GM21360 (cell line): Measurements from ENCODE around the gene FN3K.
"Not testable (repeated sequence)": the region's sequence is repeated elsewhere in the genome, so short reads cannot be mapped to it uniquely, and the experiment has no call there.

Source experiments
- ATAC-seq: cut with Tn5 transposase; IDR thresholded peaks from one replicate; pipeline ENCODE4 v1.9.1; 2021; ENCODE audit warnings: mild to moderate bottlenecking, moderate library complexity; ENCODE audit not compliant: unreplicated experiment

Gene FN3K

DNA sequence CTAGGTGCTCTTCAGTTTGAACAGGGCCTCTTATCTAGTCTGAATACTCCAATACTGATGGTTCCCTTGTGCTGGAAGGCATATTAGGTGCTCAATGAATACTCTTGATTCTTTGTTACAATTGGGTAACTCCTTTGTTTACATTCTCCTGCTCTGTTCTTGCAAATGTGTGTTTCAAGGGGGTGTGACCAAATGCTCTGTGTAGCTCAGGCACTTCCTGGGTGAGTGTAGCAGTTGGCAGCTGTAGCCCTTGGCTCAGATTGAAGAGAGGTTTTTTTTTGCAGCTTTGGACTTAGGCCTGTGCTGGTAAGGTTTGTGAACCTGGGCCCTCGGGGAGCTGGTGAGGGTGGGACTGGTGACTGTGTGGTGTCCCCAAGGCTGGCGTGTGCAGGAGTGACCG, 36.6 kb downstream of the FN3K start:
- no peak for ATAC-seq

DNA sequence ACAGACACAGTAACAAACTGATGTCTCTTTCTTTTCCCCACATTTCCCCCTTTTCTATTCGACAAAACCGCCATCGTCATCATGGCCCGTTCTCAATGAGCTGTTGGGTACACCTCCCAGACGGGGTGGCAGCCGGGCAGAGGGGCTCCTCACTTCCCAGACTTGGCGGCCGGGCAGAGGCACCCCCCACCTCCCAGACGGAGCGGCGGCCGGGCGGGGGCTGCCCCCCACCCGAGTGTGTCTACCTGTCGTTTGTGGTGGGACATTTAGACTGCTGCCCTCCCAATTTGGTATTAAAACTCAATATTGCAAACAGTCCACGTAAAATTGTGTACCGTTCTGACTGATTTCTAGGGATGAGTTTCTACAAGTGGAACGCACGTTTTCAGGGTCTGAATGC, 39.0 kb downstream of the FN3K start:
- ATAC-seq = not testable (repeated sequence)

DNA sequence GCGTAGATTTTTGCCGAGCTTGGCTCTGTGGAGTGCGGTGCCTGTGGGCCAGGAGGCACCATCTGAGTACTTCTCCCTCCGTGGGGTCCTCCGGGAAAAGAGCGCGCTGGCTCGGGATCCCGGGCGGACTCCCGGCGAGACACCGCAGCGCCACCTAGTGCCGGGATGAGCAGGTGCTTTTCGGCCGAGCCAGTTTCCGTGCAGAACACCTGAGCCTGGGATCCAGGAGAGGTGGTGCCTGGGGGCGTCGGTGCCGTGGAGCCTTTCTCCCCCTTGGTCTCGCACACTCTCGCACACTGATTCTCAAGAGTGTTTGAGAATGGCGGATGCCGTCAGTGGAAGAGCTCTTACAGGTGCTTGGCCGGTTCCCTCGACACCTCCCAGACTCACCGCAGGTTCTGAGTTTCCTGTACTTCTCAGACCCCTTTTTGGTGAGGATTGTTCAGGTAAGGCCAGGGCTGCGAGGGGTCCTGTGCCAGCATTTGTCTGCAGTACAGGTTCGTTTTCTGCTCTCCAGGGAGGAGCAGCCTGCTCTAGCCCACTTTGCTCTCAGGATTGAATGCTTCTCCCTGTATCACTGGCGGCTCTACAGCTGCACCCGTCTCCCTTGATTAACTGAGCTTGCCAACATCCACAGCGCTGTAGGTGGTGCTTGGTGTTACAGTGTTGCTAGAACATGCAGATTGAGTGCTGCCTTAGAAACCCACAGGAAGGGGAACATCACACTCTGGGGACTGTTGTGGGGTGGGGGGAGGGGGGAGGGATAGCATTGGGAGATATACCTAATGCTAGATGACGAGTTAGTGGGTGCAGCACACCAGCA, 39.8 kb downstream of the FN3K start:
- ATAC-seq = no peak

DNA sequence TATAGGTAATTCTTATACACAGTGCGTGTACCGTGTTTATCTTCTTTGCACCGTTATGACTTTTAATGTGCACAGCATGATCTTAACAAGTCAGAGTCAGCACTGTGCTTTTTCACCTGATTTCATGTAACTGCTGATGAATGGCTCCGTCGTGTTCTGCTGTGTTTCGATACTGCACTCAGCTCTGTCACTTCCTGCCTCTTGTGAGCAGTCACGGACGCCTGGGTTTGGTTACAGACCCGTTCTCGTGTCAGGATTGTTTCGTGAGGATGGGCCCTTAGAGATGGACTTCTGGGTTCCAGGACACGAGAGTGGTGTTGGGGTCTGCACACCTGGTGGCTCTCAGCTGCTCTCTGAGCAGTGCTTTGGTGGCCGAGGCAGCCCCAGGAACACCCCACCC, 41.0 kb downstream of the FN3K start:
- no peak for ATAC-seq

DNA sequence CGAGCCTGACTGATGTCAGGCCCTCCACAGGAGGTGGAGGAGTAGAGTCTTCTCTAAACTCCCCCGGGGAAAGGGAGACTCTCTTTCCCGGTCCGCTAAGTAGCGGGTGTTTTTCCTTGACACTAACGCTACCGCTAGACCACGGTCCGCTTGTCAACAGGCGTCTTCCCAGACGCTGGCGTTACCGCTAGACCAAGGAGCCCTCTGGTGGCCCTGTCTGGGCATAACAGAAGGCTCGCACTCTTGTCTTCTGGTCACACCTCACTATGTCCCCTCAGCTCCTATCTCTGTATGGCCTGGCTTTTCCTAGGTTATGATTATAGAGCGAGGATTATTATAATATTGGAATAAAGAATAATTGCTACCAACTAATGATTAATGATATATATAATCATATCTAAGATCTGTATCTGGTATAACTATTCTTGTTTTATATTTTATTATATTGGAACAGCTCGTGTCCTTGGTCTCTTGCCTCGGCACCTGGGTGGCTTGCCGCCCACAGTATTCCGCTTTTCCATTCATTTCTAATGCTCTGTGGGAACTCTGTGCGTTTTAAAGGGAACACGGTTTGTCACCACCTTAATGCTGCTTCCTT, 42.5 kb downstream of the FN3K start:
- not testable (repeated sequence) for ATAC-seq

DNA sequence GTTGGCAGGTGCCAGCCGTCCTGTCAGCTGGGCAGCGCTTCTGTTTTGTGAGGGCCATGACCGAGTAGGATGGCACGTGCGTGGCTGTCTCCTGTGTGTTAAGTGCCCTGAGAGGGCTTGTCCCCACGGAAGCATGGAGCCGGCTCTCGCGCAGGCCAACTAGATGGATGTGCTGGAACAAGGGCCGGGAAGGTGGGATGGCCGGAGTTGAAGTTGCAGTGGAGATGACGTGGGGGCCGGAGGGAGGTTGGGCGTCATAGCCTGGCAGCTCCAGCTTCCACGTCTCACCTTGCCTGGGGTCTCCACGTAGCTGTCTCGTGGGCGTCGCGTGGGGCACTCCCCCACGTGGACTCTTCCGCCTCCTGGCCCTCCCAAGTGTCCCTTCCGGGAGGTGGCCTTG, 44.1 kb downstream of the FN3K start:
- ATAC-seq = no peak

DNA sequence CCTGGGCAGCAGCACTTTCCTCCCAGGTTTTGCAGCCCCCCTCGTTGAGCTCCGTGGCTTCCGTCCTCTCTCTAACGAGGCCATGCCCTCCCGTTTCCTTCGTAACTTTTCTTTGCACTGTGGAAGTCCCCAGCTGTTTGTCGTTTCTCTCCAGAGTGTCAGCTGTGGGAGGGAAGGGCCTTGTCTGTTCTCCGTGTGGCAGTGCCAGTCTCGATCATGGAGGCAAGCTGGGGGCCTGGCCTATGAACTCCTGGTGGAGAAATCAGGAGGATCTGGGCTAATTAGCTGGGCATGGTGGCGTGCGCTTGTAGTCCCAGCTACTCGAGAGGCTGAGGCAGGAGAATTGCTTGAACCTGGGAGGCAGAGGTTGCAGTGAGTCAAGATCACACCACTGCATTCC, 44.8 kb downstream of the FN3K start:
- no peak for ATAC-seq

DNA sequence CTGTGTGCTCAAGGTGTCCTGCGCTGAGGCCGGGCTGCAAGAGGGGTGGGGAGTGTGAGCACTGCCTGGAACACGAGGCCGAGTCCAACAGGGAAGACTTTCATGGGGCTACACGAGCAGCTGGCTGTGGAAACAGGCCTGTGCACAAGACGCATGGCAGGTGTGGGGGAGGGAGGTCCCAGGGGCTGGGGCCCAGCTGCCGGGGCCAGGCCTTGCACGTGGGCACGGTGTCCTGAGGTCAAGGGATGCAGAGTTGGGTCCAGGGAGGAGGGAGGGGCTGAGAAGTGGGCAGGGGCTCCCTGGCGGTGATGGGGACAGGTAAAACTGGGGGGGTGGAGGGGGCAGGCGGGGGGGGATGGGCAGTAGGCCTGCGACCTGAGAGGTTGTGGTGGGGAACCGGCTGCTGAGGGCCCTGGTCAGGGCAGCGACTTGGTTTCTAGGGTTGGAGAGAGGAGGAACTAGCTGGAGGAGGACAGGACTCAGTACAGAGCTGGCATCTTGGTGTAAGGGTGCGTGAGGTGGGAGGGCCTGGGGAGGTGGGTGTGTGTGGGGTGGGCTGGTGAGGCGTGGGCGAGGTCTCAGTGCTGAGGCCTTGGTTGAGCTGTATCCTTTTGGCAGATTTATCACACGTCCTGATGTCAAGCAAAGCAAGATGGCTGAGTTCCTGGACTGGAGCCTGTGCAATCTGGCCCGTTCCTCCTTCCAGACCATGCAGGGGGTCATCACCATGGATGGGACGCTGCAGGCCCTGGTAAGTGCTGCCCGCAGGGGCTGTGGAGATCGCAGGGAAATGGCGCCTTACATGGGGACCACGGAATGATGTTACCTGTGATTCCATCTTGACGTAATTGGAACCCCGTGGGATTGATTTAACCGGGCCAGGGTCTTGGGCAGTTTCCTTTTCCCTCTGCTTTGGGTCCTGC, 45.8 kb downstream of the FN3K start:
- ATAC-seq = no peak

DNA sequence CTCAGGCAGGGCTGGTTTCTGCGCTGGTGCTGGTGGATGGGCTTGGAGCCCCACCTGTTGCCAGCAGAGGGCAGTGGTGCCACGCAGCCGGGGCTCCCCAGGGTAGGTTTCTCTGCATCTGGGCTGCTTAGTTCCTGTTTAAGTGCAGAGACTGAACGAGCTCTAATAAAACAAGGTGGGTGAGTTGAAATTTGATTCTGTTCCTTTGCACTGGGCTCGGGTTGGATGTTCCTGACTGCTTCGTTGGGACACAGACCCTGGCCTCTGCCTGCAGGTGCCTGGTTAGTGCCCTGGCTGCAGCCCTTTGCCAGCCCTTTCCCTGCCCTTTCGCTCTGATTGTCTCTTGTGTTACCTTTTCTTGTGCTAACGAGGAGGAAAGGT, 46.5 kb downstream of the FN3K start:
- ATAC-seq = no peak

DNA sequence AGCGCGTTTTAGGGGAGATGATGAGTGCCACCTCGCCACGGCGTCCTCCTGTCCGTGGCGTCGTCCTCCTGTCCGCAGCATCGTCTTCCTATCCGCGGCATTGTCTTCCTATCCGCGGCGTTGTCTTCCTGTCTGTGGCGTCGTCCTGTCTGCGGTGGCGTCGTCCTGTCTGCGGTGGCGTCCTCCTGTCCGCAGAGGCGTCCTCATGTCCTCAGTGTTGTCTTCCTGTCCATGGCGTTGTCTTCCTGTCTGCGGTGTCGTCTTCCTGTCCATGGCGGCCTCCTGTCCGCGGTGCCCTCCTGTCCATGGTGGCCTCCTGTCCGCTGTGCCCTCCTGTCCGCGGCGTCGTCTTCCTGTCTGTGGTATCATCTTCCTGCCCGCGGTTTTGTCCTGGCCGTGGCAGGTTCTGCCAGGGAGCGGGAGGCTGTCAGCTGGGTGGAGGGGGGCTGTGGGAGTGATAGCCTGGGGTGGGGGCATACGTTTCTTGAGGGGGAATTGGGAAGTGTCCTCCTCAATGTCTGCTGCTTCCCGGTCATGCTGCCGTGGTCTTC, 47.3 kb downstream of the FN3K start:
- no peak for ATAC-seq

DNA sequence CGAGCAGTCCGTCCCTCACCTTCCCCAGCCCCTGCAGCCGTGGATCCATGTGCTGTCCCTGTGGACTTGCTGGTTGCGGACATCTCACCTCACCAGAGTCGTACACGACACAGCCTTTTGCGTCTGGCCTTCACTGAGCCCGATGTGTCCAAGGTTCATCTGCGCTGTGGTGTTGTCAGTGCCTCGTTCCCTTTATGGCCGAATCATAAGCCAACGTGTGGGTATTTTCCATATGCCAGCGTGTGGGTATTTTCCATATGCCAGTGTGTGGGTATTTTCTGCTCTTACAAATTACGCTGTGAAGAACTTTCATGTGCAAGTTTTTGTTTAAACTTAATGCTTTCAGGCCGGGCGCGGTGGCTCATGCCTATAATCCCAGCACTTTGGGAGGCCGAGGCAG, 48.1 kb downstream of the FN3K start:
- ATAC-seq = no peak

DNA sequence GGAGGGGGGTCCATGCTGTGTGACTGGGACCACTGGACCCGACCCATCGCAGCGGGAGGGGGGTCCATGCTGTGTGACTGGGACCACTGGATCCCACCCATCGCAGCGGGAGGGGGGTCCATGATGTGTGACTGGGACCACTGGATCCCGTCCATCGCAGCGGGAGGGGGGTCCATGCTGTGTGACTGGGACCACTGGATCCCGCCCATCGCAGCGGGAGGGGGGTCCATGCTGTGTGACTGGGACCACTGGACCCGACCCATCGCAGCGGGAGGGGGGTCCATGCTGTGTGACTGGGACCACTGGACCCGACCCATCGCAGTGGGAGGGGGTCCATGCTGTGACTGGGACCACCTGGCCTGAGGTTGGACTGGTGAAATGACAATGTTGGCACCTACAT, 50.2 kb downstream of the FN3K start:
- not testable (repeated sequence) for ATAC-seq

DNA sequence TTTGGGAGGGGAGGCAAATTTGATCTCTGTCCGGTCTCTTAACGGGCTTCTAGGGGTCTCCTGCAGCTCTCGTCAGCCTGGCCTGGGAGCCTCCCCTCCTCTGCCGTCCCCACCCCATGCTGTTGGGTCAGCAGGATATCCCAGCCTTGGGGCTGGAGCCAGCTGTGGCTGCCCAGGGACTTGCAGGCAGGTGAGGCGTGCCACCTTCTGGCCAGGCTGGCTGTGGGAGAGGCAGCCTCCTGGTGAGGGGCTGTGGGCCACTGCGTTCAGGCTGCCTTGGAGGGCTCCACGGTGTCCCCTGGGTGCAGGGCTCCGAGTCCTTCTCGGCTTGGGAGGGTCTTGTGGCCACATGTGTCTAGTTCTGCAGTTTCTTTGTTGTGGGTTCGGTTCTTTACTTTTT, 51.0 kb downstream of the FN3K start:
- no peak for ATAC-seq

DNA sequence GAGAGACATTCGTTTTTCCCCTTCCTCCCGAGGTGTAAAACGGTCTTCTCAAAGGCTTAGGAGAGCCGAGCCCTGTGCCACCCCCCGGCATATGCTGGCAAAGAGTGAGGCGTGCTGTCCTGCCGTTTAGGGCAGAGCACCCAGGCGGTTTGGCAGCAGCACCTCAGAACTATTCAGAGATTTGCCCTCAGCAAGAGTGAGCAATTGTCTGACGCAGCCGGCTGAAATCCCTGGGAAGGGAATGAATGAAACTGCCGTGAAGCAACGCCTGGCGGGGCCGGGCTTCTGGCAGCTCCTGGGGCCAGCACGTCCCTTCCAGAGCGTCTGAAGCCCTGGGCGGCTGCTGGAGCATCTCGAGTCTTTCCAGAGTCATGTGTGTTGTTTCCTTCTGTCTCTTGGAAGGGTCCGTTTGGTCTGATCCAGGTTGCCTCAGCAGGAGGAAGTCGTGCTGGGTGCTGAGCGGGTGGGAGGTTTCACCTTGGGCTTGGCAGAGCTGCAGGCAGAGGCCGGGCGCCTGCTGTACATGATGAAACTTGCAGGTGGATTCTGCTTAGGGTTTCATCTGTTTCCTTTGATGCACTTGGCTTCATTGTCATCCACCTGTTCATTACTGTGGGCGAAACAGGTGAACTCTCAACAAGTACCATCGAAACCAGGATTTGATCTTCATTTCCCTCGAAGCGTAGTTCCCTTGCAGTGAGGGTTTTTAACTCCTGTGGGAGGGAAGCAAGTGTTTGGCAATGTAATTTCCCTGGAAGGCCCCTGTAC, 51.9 kb downstream of the FN3K start:
- ATAC-seq = no peak

DNA sequence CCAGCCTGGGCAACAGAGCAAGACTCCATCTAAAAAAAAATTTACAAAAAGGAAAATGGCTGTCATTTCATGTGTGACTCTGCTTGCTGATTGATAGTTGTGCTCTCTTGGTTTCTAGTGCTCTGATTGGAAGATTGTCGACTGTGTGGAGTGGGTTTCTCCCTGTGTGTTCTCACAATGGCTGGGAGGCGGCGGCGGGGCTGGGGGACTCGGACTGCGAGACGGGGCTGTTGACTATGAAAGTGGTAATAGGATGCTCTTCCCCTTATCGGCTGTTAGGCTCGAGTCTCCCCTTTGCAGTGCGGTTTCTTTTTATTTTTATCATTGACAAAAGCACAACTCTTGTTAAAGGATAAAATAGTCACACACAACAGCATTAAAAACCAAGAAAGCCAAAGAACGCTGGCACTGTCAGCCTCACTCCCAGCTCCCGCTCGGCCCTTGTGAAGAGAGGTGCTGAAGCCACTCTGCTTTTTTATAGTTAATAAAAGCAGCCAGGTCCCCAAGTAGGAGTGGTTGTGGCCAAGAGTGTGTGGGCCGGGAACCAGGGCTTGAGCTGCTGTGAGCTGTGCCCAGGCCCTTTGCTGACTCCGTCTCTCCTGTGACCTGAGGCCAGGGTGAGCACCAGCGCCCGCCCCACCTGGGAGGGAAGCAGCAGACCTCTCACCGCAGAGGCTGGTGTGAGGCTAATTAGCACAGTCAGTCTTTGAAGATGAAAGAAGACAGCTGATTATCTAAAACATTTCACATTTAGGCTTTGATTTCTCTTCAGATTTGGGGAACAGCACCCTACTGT, 53.0 kb downstream of the FN3K start:
- no peak for ATAC-seq

DNA sequence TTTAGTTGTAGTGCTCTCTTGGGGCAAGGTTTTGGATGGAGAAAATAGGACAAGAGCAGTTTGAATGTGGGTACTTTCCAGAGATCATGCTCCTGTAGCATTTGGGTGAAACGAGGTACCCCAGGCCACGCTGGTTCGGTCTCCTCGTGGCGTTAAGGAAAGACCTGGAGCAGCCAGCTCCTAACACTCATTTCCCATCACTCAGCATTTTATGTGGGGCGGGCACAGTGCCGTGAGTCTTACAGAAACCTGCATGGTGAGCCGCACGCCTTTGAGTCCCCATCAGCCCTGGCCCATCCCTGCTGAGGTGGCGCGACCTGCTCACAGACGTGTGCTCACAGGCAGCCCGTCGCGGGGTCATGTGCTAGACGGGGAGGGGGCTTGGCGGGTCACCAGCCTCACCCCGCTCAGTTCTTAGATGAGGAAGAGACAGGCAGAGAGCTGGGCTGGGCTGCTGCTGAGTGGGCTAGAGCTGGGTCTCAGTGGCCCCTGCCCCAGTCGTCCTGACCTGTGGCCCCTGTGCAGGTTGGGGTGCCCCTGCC, 53.7 kb downstream of the FN3K start:
- ATAC-seq = no peak

DNA sequence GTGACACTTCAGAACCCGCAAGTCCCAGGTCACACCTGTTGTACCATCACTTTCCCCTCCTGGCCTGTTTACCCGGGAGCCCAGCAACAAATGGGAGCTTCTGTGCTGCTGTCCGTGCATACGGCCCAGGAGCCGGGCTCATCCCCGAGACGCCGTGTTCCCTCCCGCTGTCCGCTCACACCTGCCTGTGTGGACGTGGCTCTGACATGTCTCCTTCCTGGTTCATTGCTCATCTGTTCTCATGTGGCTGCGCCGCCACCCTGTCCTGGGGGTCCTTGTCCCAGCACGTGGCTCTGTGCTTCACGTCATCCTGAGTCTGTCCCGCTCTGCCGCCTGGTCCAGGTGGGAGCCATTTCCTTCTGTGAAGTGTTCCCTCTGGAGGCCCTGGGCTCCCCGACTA, 54.4 kb downstream of the FN3K start:
- ATAC-seq = no peak

DNA sequence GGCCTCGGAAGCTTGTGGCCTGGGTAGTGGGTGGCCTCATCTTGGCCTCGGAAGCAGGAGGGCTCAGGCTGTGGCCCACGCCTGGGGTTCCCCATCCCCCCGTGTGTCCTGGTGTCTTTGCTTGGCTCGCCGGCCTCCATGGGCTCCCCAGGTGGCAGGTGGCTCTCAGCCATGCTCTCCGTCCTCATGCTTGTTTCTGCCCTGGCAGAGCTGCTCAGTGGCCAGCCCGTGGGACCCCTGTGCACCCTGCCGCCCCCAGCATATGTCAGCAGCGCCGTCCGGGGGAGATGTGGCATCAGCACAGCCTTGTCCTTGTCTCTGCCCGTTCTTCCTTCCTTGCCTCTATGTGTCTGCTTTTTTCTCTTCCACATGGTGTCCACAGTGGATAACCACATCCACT, 55.0 kb downstream of the FN3K start:
- no peak for ATAC-seq

DNA sequence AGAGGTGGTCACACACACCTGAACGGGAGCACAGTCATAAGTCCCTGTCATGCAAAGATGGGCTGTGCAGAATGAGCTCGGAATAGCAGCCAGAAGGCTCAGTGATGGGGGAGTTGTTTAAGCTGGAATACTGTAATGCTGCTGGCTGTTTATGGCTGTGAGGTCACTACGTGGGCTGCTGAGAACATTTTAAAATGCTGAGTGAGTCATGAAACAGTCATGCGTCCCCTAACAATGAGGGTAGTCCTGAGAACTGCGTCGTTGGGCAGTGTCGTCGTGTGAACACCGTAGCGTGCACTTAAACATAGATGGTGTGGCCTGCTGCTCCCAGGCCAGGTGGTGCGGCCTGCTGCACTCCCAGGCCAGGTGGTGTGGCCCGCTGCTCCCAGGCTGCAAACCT, 56.1 kb downstream of the FN3K start:
- ATAC-seq = no peak
